HG03469 (cell line): ENCODE results near the gene NOB1.
A peak's percentile ranks its signal among the peaks of the same experiment; 100 is the strongest.
"Not testable (repeated sequence)": the region's sequence is repeated elsewhere in the genome, so short reads cannot be mapped to it uniquely, and the experiment has no call there.

Source experiments
- ATAC-seq: cut with Tn5 transposase; IDR thresholded peaks from one replicate; pipeline ENCODE4 v1.9.1; 2021; ENCODE audit warnings: mild to moderate bottlenecking, moderate library complexity, moderate number of reproducible peaks; ENCODE audit not compliant: unreplicated experiment

The NOB1 gene

DNA sequence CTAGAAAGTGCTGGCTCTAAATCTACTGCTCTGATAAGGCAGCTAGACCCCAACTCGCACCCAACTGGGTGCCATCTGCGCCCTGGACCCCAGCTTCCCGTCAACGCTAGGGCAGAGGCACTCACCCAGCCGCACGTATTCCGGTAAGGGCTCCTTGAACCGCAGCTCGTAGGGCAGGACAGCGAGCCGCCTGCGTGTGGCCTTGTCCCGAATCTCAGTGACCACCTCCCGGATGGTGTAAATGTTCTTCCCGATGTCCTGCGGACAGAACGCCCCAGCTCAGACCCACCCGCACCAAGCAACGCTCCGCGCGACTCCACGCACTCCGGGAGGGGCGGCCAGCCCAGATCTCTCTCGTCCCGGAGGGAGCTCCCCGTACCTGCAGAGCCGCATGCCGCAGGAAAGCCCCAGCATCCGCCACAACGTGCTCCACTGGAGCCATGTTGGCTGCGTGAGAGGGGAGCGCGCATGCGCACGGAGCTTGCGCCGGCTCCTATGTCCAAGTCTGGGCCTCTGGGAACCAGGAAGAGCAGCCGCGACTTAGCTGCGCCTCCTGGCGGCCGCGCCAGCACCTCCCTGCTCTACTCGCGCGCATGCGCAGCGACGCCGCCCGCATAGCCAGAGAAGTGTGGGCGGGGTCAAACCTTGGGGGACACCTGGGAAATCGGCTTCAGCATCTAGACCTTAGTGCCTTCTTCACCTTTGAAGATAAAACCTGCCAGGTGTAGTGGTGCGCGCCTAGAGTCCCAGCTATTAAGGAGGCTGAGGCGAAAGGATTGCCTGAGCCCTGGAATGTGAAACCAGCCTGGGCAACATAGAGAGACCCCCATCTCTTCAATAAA lies at the start of gene NOB1:
TSS of gene NOB1 (minus strand) at position 458 of the 842 bp plus-strand sequence. CDS start at position 442, 16 bp downstream.
- peak; percentile 84 for ATAC-seq

GRCh38 chr16:69804297-69804696 lies 49.6 kb upstream of the NOB1 start:
- ATAC-seq = no peak

DNA sequence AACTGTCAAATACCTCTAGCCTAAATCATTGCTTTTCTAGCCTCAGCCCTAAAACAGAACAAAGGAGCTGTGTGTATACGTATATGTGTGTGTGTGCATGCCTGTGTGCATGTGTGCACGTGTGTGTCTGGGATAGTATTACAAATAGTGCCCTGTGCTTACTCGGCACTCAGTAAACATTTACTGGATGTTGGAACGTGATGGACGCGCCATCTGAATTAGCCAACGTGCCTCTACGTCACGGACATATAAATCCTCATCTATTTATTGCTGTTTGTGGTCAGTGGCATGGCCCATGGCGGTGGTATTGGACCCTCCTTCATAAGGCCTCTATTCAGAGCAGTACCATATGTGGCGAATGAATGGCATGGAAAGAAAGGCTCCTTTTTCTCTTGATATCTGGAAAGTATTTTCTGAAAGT lies 44.9 kb upstream of the NOB1 start:
- no peak for ATAC-seq

- ATAC-seq = no peak
Measured at GRCh38 chr16:69798466-69798865, 43.7 kb upstream of the NOB1 start.

DNA sequence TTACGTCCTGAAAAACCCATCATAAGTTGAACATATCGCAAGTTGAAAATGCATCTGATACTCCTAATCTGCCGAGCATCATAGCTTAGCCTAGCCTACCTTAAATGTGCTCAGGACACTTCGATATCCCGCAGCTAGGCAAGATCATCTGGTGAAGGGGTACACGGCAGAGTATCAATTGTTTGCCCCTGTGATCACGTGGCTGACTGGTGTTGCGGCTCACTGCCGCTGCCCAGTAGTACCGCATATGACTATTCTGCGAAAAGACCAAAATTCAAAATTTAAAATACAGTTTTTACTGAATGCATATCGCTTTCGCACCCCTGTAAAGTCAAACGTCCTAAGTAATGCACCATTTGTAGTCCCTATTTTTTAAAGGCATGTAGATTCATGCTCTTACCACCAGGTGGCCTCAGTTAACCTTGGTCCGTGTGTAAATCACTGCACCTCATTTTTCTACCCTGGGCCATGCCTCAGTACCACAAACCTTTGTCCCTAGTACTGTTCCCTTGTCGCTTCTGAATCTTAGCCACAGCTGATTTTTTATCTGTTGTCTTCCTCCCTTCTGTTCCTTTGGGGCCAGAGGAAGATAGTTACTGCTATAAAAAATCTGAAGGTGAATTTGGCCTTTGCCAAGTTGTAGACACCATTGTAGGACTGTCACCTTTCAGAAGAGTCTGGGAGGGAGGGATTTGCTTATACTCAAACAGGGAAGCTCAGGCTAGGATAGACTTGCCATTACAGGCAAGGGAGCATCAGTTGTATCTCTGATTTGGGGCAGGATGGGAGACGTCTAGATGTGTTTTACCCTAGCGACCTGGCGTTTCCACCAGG lies 41.8 kb upstream of the NOB1 start:
- ATAC-seq = no peak

DNA sequence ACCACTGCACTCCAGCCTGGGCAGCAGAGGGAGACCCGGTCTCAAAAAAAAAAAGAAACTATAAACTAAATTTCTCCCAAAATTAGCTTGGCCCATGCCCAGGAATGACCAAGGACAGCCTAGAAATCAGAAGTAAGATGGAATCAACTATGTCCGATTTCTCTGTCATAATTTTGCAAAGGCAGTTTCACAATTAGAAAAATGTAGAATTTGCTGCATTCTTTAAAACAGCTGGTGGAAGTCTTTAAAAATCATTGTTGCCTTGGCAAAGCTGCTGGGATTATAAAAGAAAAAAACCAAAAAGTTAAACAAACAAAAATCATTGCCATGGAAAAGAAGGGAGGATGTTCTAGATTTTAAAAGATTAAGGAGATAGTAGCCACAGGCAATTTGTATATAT lies 39.8 kb upstream of the NOB1 start:
- no peak for ATAC-seq

- ATAC-seq = no peak
Measured at GRCh38 chr16:69793526-69793925, 38.8 kb upstream of the NOB1 start.

- not testable (repeated sequence) for ATAC-seq
Measured at GRCh38 chr16:69791391-69791847, 36.7 kb upstream of the NOB1 start.

DNA sequence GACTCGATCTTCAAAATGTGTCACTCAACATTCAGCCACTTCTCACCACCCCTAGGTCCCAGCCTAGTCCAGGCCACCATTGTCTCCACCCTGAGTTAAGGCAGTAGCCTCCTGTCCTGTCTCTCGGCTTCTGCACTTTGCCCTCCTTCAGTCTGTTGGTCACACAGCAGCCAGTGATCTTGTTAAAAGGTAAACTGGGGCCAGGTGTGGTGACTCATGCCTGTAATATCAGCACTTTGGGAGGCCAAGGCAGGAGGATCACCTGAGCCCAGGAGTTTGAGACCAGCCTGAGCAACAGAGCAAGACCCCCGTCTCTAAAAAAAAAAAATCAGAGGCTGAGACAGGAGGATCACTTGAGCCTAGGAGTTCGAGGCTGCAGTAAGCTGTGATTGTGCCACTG lies 33.2 kb upstream of the NOB1 start:
- no peak for ATAC-seq

DNA sequence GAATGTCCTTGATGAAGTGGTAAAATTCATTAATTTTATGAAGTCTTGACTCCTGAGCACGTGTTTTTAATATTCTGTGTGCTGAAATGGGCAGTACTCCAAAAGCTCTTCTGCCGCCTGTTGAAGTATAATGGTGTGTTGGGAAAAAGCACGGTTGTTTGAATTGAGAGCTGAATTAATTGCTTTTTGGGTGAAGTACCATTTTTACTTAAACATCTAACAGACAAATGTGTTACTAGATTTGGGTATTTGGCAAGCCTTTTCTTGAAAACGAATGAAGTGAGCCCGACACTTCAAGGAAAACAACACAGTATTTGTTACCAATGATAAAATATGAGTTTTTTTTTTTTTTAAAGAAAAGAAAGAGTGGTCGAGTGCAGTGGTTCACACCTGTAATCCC lies 29.9 kb upstream of the NOB1 start:
- no peak for ATAC-seq

DNA sequence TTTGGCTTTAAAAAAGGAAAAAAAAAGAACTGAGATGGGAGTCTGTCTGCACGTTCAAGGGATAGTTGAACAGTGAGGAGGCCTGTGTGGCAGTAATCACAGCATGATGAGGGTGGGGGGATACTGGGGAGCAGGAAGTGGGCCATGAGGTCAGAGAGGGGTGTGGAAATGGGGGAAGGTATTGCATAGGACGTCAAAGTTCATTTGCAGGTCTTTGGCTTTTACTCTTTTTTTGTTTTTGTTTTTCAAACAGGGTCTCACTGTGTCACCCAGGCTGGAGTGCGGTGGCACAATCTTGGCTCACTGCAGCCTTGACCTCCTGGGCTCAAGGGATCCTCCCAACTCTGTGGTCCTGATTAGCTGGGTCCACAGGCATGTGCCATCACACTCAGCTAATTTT lies 26.4 kb upstream of the NOB1 start:
- no peak for ATAC-seq

- ATAC-seq = no peak
Measured at GRCh38 chr16:69779724-69780123, 25.0 kb upstream of the NOB1 start.

GRCh38 chr16:69775563-69775962 lies 20.8 kb upstream of the NOB1 start:
- ATAC-seq = no peak

- ATAC-seq = no peak
Measured at GRCh38 chr16:69773260-69773947, 18.7 kb upstream of the NOB1 start.

- no peak for ATAC-seq
Measured at GRCh38 chr16:69771651-69771967, 16.9 kb upstream of the NOB1 start.

- no peak for ATAC-seq
Measured at GRCh38 chr16:69769404-69769803, 14.7 kb upstream of the NOB1 start.

GRCh38 chr16:69768666-69769065 lies 13.9 kb upstream of the NOB1 start:
- no peak for ATAC-seq

DNA sequence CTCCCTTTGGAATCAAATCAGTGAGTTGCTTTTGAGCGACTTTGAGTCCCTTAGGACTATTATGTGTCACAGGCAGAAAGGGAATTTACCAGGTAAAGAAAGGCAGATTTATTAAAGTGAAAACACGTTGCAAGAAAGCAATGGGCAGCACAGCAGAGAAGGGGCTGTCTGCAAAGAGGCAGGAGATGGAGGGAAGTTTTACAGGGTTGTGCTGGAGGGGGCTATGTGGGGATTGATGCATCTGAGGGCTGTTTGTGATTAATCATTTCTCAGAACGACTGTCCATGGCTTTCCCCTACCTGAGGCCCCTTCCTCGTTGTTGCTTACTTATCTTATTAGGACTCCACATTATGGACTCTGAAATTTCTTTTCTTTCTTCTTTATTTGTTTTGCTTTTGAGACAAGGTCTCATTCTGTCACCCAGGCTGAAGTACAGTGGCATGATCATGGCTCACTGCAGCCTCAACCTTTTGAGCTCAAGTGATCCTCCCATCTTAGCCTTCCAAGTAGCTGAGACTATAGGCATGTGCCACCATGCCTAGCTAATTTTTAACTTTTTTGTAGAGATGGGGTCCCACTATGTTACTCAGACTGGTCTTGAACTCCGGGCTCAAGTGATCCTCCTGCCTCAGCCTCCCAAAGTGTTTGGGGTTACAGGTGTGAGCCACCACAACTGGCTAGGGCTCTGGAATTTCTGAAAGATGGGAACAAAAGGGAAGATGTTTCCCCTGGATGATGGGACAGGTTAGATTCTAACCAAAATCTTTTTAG lies 12.9 kb upstream of the NOB1 start:
- ATAC-seq = no peak

- ATAC-seq = no peak
Measured at GRCh38 chr16:69763599-69763942, 8.8 kb upstream of the NOB1 start.

DNA sequence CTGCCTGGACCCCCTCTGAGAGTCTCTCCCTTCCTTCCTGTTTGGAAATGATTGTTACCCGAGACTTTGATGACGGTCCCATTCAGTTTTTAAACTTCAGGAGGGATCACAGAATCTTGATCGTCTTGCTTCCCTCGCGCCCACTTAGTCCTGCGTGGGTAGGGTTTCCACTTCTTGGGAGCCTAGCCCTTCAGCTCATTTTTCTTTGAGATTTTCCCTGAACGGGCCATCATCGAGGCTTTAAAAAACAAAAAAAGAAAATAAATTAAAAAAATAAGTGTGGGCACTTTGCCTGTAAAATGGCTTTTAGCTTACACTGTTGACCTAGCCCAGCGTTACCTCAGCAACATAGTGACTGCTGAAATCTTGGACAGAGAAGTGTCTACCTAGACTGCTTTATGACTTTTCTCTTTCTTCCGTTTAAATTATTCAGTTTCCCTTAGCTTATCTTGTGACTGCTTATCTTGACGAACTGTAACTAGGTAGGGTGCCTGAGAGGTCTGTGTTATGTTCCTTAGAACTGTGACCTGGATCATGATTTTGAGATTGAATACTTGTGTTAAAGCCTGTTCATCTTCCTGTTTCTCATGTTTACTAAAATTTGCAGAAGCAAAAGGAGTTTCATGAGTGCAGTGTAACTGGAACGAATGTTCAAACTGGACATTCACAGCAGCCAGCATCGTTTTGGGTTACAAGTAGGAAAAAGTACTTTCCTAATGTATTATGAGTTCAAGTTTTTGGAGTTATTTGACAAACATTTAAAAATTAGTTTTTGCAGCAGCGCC lies 8.3 kb upstream of the NOB1 start:
- no peak for ATAC-seq
